H1 (cell line): ENCODE measurements around the gene FAM222B. TPM values are rescaled to one million over a fixed set of nuclear protein-coding genes. Genes with fewer than 3 reads are reported as not detected.

Experiments used
- ASH2L ChIP-seq: fragments of 200-600, 300-600 bp; sonication (generic); IDR thresholded peaks from one replicate; pipeline ENCODE4 v1.7.1; 2017; ENCODE audit warnings: low read length
- BACH1 ChIP-seq: IDR thresholded peaks from 2 replicates; pipeline ENCODE4 v1.6.1; 2012; ENCODE audit warnings: low read length, improper control_type of control experiment
- CEBPB ChIP-seq: IDR thresholded peaks from 2 replicates; pipeline ENCODE4 v1.6.1; 2012; ENCODE audit warnings: low read depth, low read length
- CREB1 ChIP-seq: IDR thresholded peaks from 2 replicates; pipeline ENCODE4 v1.6.1; 2012; ENCODE audit warnings: inconsistent platforms
- CTBP2 ChIP-seq: IDR thresholded peaks from 2 replicates; pipeline ENCODE4 v1.7.0; 2011; ENCODE audit warnings: borderline replicate concordance, mild to moderate bottlenecking, moderate library complexity, mixed read lengths, low read length; ENCODE audit not compliant: insufficient read depth, insufficient read length
- EP300 ChIP-seq, 2 experiments: IDR thresholded peaks; 1 replicate in 1 of 2; 2 replicates in 1 of 2; pipeline ENCODE4 v1.6.1; 2011 to 2012; ENCODE audit warnings: low read depth in 2 of 2, low read length in 2 of 2, mild to moderate bottlenecking in 2 of 2, borderline replicate concordance in 1 of 2, inconsistent platforms in 1 of 2, moderate library complexity in 1 of 2
- EZH2 ChIP-seq: fragments of 200-600 bp; sonication (generic); IDR thresholded peaks from 2 replicates; pipeline ENCODE4 v1.7.1; 2012; ENCODE audit warnings: low read depth, mild to moderate bottlenecking, moderate library complexity, low read length, inconsistent platforms; ENCODE audit not compliant: severe bottlenecking
- GABPA ChIP-seq: IDR thresholded peaks from 2 replicates; pipeline ENCODE4 v1.6.1; 2011; ENCODE audit warnings: mild to moderate bottlenecking, low read length, moderate library complexity, borderline replicate concordance; ENCODE audit not compliant: insufficient read depth
- JUND ChIP-seq: IDR thresholded peaks from 2 replicates; pipeline ENCODE4 v1.6.1; 2011; ENCODE audit warnings: mild to moderate bottlenecking, improper control_type of control experiment, low read length
- KDM1A ChIP-seq: fragments of 200-600, 300-600 bp; sonication (generic); IDR thresholded peaks from 2 replicates; pipeline ENCODE4 v1.7.1; 2016; ENCODE audit warnings: mild to moderate bottlenecking, low read length, borderline replicate concordance
- KDM5A ChIP-seq: fragments of 200-600 bp; IDR thresholded peaks from 2 replicates; pipeline ENCODE4 v1.7.1; 2012; ENCODE audit warnings: mild to moderate bottlenecking, low read length, inconsistent platforms, mixed read lengths
- NRF1 ChIP-seq: IDR thresholded peaks from 2 replicates; pipeline ENCODE4 v1.6.1; 2011; ENCODE audit warnings: mild to moderate bottlenecking, low read depth, low read length, improper control_type of control experiment
- POLR2A ChIP-seq, 2 experiments: IDR thresholded peaks; 1 replicate in 1 of 2; 2 replicates in 1 of 2; pipeline ENCODE4 v1.6.1; 2011; ENCODE audit warnings: low read depth in 2 of 2, low read length in 2 of 2, mild to moderate bottlenecking in 2 of 2; ENCODE audit errors: control extremely low read depth in 1 of 2
- RBBP5 ChIP-seq: IDR thresholded peaks from 2 replicates; pipeline ENCODE4 v1.7.1; 2012; ENCODE audit warnings: low read depth, mild to moderate bottlenecking, inconsistent platforms, low read length, moderate library complexity, borderline replicate concordance
- RFX5 ChIP-seq: IDR thresholded peaks from 2 replicates; pipeline ENCODE4 v1.6.1; 2011; ENCODE audit warnings: low read depth, low read length, improper control_type of control experiment, borderline replicate concordance
- SP4 ChIP-seq: IDR thresholded peaks from 2 replicates; pipeline ENCODE4 v1.6.1; 2012; ENCODE audit warnings: low read length, inconsistent platforms
- TAF1 ChIP-seq: IDR thresholded peaks from 2 replicates; pipeline ENCODE4 v1.6.1; 2011; ENCODE audit warnings: mild to moderate bottlenecking, low read depth, low read length
- TBP ChIP-seq: IDR thresholded peaks from 2 replicates; pipeline ENCODE4 v1.6.1; 2011; ENCODE audit warnings: low read depth, low read length, improper control_type of control experiment
- TEAD4 ChIP-seq: IDR thresholded peaks from 2 replicates; pipeline ENCODE4 v1.6.1; 2012; ENCODE audit warnings: low read depth, low read length, inconsistent platforms, mixed read lengths
- USF2 ChIP-seq: IDR thresholded peaks from 2 replicates; pipeline ENCODE4 v1.6.1; 2011; ENCODE audit warnings: low read length, improper control_type of control experiment
- YY1 ChIP-seq: IDR thresholded peaks from 2 replicates; pipeline ENCODE4 v1.6.1; 2011; ENCODE audit warnings: low read depth, mild to moderate bottlenecking, low read length
- polyA plus RNA-seq, 7 experiments: library from polyadenylated mRNA; depleted of rRNA in 3 of 7; stranded (reverse) in 5 of 7; unstranded in 2 of 7; fragments of >200 nt in 5 of 7; fragments of 200-250 nt in 2 of 7; gene quantifications; 1 replicate in 5 of 7; 2 replicates in 1 of 7; 4 replicates in 1 of 7; pipeline versions ENCODE4 v1.2.1 to v1.2.3, GENCODE V29; 2011 to 2013; ENCODE audit warnings: missing spikeins in 2 of 7, mixed read lengths in 2 of 7
- total RNA-seq: library from RNA; stranded (reverse); fragmentation: NEBNext Ultra II Directional; extraction: Animal tissue kit (Norgen Biotek cat#: 25700); gene quantifications from 2 replicates; pipeline ENCODE4 v1.2.1, GENCODE V29; 2021
- TF ChIP-seq, protein P1 (sequence below): IDR thresholded peaks from 2 replicates; pipeline ENCODE4 v1.6.1; 2012; ENCODE audit warnings: inconsistent platforms

FAM222B gene
- total and polyA plus RNA-seq, 2 of the 8 experiments (the other 6 are each of a cell fraction or from before 2014, with no cell fraction given): 42.1 to 81.7 TPM

DNA sequence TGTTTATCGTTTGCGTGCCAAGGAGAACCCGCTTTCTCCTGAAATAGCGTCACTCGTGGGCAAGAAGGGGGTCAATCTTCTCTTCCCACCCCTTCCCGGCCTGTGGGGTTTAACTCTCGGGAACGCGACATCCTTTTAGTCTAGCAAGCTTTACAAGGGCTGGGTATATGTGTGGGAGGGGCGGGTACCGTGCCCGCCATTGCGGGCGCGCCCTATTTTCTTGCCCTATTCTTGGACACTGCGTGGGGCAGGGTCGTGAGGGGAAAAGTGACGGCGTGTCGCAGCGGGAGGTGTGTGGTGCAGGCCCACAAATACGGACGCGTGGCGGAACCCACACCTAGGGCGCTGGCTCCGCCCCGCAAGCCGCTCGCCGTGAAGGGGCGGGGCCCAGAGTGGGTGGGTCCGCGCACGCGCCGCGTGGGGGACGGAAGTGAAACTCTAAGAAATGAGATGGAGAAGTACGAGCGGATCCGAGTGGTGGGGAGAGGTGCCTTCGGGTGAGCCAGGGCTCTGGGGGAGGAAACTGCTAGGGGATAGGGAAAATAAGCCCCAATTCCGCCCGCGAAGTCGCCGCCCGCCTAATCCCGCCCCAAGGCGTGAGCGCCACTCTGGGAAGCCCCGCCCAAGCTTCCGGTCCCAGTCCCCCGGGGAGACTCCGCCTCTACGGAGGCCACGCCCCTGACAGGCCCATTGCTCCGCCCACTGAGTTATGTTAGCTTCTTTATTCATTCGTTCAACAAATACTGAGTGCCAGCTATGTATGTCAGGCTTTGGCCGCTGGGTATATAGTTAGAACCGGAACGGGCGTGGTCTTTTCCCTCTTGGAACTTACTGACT lies 114.0 kb downstream of the FAM222B start, which contains the start of gene NEK8 (continued):
- TF ChIP-seq USF2 (no peak), GABPA (0 out of 2 replicates have a peak, but pooled peaks have one; percentile 20), CEBPB (no peak), KDM5A (no peak), POLR2A (IDR thresholded peaks at IDR 0.05; ENCODE audit: control extremely low read depth in 1 of 2, low read depth in 2 of 2, low read length in 2 of 2) (peak in 1 of 2 experiments; percentile 69; a peak in 1 of 3 replicates), TEAD4 (no peak), RBBP5 (0 out of 2 replicates have a peak, but pooled peaks have one; percentile 10), EZH2 (no peak), TBP (0 out of 2 replicates have a peak, but pooled peaks have one; percentile 21), SP4 (peak; percentile 79; the same call in 1 of the 2 replicates), JUND (no peak), CTBP2 (no peak), RFX5 (no peak), YY1 (0 out of 2 replicates have a peak, but pooled peaks have one; percentile 37), ASH2L (peak; percentile 35), CREB1 (0 out of 2 replicates have a peak, but pooled peaks have one; percentile 9), TAF1 (peak; percentile 65), NRF1 (0 out of 2 replicates have a peak, but pooled peaks have one; percentile 10), BACH1 (peak; percentile 78; the same call in 1 of the 2 replicates), EP300 (IDR thresholded peaks at IDR 0.05; ENCODE audit: borderline replicate concordance in 1 of 2, low read depth in 2 of 2, low read length in 2 of 2) (no peak), KDM1A (no peak)
- TF ChIP-seq, protein P1, sequence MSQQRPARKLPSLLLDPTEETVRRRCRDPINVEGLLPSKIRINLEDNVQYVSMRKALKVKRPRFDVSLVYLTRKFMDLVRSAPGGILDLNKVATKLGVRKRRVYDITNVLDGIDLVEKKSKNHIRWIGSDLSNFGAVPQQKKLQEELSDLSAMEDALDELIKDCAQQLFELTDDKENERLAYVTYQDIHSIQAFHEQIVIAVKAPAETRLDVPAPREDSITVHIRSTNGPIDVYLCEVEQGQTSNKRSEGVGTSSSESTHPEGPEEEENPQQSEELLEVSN: no peak
